Left hindlimb (tissue), 1 donor: ENCODE data around the gene COL18A1.
A peak's percentile ranks its signal among the peaks of the same experiment; 100 is the strongest.

Experiments
- DNase-seq: peaks from one replicate; pipeline ENCODE4 v3.0.0-alpha.2; 2018

COL18A1 gene

DNA sequence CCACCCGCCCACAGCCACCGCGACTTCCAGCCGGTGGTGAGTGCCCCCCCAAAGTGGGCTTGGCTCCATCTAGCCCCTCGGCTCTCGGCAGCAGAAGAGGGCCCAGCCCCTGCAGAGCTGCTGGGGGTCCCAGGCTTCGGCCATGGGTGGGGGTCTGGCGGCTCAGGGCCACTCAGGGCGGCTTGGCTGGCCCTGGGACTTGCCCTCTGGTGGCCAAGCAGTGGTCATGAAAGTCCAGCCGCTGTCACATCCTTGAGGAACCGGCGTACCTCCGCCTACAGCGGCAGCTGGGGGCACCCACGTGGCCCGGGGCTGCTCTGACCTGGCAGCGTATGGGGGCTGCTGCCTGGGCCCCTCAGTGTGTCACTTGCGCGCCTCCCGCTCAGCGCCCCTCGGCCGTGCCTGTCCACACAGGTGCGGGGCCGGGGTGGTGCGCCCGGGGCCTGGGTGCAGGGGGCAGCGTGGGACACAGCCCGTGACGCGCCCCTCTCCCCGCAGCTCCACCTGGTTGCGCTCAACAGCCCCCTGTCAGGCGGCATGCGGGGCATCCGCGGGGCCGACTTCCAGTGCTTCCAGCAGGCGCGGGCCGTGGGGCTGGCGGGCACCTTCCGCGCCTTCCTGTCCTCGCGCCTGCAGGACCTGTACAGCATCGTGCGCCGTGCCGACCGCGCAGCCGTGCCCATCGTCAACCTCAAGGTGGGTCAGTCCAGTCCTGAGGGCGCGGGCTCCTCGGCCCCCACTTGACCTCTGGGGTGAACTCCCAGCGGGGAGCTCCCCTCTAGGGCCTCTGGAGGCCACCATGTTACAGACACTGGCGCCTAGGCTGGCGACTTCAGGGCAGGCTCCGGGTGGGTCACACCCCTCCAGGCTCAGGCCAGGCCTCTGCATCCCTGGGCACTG lies 104.9 kb downstream of the COL18A1 start:
- no peak for DNase-seq

DNA sequence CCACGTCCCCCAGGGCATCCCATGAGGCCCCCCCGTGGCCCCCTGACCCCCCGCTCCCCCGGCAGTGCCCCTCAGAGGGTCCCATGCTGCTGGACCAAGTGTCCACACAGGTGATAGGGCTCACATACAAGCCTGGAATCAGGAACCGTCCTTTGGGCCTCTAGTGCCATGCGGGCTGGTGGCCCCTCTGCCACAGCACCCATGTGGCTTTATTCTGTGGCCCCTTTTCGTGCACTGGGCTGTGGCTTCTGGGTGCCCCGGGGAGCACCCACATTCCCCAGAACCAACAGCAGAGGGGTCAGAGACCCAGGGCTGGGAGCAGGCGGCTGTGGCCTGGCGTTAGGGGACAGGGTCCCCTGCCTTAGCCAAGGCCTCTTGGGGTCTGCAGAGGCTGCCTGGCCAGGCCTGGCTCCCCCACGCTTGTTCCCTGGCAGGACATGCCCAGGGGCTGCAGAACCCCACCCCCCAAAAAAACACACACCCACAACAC lies 105.5 kb downstream of the COL18A1 start:
- no peak for DNase-seq

DNA sequence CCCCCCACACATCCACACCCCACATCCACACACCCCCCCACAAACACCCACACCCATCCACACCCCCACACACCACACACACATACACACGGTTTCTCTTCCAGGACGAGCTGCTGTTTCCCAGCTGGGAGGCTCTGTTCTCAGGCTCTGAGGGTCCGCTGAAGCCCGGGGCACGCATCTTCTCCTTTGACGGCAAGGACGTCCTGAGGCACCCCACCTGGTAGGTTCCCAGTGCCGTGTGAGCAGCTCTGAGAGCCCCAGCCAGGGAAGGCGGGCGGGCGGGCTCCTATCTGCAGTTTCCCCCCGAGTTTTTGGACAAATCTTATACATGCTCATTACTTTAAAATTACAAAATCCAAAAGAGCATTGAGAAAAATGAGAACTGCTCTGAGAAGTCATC lies 106.0 kb downstream of the COL18A1 start:
- DNase-seq = no peak

DNA sequence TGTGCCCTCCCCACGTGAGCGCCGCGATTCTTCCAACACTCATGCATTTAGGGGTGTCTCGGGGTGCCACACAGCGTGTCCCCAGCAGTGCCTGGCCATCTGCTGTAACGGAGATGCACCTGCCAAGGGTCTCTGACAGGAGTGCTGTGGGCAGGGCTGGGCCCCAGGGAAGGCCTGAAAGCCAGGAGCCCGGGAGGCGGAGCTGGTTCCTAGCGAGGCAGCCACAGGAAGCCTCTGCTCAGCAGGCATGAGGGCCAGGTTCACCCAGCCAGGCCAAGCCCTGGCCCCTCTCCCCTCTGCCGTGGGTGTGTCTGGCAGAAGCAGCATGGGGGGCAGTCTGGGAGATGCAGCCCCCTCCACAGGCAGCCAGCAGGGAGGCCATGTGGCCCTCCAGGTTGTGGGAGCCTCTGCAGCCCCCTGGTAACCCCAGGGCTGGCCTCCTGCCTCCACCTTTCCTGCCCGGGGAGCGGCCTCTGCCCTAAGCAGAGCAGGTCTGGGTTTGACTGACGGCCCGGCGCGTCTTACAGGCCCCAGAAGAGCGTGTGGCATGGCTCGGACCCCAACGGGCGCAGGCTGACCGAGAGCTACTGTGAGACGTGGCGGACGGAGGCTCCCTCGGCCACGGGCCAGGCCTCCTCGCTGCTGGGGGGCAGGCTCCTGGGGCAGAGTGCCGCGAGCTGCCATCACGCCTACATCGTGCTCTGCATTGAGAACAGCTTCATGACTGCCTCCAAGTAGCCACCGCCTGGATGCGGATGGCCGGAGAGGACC lies 106.9 kb downstream of the COL18A1 start:
- DNase-seq = no peak

DNA sequence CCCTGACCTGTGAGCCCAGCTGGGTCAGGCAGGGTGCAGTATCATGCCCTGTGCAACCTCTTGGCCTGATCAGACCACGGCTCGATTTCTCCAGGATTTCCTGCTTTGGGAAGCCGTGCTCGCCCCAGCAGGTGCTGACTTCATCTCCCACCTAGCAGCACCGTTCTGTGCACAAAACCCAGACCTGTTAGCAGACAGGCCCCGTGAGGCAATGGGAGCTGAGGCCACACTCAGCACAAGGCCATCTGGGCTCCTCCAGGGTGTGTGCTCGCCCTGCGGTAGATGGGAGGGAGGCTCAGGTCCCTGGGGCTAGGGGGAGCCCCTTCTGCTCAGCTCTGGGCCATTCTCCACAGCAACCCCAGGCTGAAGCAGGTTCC lies 107.6 kb downstream of the COL18A1 start:
- DNase-seq = no peak

DNA sequence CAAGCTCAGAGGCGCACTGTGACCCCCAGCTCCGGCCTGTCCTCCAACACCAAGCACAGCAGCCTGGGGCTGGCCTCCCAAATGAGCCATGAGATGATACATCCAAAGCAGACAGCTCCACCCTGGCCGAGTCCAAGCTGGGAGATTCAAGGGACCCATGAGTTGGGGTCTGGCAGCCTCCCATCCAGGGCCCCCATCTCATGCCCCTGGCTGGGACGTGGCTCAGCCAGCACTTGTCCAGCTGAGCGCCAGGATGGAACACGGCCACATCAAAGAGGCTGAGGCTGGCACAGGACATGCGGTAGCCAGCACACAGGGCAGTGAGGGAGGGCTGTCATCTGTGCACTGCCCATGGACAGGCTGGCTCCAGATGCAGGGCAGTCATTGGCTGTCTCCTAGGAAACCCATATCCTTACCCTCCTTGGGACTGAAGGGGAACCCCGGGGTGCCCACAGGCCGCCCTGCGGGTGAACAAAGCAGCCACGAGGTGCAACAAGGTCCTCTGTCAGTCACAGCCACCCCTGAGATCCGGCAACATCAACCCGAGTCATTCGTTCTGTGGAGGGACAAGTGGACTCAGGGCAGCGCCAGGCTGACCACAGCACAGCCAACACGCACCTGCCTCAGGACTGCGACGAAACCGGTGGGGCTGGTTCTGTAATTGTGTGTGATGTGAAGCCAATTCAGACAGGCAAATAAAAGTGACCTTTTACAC lies 108.2 kb downstream of the COL18A1 start:
- DNase-seq = no peak

DNA sequence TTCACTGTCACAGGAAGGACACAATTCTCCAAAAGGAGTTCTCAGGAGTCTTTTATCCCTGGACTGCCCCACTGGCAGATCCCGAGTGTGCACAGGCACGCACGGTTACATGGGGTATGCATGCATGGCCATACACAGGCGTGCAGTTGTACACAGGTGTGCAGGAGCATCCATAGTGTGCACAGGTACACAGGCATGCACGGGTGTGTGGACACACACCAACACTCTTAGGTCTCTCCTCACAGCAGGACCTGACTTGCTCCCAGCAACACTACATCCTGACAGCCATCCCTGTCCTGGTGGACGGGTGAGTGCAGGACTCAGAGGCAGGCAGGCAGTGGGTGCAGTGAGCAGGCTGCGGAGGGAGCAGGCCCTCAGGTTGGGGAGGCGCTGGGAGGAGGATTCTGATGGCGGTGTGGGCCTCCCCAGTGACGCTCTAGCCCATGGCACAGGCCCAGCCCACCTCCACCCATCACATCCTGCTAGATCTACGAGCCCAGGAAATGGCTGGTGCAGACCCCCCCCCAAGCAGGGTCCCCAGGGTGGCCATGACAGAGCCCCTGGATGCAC lies 108.9 kb downstream of the COL18A1 start:
- no peak for DNase-seq

DNA sequence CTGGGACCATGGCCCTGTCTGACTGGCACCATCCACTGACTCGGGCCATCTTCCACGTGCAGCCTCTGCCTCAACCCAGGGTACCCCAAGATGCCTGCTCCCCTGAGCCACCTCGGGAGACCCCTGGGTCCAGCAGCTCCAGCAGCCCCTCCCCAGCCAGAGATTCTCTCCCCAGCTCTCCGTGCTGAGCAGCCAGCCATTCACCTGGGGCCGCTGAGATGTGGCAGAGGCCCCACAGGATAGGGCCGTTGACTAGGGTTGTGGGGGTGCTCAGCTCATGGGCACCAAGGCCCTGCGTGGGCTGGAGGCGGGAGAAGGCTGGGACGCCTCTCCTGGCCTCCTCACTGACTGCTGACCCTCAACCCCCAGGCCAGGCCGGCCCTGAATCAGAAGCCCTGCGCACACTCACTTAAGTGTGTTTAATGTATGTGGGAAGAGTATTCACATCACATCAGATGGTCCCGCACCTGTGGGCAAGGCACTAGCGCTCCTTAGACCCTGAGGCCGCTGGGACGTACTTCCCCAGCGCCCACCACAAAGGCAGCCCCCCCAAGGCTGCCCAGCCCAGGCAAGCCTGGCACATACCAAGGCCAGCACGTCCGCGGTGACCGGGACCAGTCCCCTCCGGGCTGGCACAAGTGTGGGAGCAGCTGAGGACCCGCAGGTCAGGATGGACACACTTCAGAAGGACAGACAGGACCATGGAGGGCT lies 109.5 kb downstream of the COL18A1 start:
- no peak for DNase-seq

DNA sequence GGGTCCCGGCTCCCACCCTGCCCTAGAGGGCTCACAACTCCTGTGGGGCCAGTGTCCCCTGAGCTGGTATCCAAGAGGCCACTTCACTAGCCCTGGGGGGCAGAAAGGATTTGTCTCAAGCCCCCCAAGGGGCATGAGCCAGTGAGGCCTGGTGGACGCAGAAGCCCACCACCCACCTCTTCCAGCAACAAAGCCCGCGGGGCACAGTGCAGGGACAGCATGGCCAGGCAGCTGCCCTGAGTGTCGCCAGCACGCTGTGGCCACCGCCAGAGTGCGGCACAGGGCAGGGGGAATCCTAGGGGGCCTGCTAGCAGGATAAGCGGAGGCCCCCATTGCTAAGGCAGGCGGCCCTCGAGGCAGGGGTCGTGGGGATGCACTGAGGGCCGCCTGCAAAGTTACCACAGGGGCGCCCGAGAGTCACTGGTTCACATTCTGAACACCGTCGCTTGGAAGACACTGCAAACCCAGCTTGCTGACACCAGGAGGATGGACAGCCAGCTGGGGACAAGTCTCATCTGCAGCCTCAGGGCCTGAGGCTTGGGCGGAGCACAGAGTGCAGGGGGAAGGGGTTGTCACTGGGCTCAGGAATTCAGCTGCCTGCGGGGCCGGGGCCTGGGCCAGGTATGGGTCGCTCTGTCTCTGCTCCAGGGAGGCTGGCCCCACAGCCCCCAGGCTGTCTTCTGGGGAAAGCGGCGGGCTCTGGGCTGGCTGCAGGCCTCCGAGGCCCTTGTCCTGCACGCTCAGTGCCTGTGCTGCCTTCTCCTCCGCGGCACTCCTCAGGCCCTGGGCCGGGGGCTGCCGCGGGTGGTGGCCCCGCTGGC lies 110.5 kb downstream of the COL18A1 start:
- no peak for DNase-seq

DNA sequence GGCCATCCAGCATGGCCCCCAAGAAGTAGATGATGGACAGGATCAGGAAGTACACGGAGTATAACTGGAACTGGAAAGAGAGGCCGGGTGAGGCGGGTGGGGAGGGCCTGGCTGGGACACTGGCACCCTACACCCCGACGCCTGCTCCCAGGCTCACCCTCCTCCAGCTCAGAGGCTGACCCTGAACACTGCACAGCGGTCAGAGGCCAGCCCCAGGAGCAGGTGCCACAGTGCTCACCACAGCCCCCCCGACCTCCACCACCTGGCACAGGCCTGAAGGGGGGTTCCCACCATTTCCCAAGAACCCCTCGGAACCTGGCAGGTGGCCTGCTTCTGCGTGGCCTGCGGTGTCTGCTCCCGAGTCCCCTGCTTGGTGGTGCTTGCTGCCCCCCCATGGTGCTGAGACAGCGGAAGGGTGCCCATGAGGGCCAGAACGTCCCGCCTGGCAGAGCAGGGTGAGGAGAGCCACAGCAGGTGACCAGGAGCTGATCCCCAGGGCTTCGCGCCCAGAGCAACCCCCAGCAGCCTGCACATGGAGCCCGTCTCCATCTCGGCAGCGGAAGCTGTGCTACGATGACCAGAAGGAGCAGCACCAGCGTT lies 111.2 kb downstream of the COL18A1 start:
- no peak for DNase-seq

DNA sequence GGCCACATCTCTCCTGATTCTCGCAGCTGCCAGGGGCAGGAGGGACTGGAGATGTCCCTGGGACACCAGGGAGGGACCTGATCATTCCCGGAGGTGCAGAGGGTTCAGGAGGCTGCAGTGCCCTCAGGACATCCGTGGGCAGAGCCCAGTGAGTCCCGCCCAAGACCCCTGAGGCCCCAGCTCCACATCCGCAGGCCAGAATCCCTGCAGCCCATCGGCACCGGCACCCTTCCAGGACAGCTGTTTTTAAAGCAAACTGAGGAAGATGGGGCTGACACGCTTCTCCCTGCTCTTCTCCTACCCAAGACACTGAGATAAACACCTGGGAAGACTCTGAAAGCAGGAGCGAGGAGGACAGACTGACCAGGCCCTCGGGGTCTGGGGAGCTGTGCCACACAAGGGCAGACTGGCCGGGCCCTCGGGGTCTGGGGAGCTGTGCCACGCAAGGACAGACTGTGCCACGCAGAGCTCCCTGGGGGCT lies 111.7 kb downstream of the COL18A1 start:
- DNase-seq = no peak

DNA sequence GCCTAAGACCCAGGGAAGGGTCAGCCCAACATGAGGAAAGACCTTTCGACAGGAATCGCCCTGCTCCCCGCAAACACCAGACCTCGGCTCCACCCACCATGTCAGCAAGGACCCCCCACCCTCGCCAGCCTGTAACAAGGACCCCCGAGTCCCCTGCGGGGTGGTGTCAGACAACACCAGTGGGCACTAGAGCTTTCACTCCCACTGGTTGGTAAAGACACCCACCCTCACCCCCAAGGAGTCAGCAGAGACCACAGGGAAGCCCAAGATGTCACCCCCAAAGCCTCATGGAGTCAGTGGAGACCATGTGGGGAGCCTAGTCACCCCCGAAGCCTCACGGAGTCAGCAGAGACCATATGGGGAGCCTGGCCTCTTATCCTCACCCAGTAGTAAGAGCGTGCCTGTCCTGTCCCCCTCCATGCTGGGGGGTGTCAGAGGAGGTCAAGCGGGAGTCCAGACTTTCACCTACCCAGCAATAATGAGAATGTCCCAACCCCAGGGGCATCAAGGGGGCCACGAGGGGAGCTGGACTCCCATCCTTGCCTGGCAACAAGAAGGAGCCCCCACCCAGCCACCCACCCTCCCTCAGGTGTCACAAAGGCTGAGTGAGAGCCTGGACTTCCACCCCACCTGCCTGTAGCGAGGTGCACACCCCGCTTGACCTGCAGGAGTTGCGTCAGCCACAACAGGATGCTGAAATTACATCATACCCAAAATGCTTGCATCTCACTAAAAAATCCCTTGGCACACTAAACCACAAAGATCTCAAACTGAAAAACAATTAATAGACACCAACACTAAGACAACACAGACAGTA lies 112.5 kb downstream of the COL18A1 start:
- no peak for DNase-seq

DNA sequence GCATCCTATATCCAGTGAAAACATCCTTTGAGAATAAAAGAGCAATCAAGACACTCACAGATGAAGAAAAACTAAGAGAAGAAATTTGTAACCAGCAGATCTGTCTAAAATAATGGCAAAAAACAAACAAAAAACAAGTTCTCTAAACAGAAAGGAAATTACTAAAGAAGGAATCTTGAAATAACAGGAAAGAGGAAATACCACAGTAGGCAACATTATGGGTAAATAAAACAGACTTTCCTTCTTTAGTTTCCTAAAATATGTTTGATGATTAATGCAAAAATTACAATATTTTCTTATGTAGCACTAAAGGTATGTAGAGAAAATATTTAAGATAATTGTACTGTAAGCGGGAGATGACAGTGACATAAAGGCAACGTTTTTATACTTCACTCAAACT lies 113.8 kb downstream of the COL18A1 start:
- DNase-seq = no peak

DNA sequence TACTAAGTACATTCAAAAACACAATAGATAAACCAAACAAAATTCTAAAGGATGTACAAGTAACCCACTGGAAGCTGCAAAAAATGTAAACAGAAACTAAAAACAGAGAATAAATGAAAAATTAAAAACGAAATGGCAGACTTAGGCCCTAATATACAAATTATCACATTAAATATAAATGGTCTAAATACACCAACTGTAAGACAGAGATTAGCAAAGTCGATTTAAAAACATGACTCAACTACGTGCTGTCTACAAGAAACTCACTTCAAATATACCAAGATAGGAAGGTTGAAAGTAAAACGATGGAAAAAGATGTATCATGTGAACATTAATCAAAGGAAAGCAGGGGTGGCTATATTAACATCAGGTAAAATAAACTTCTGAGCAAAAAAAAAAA lies 114.2 kb downstream of the COL18A1 start:
- no peak for DNase-seq

DNA sequence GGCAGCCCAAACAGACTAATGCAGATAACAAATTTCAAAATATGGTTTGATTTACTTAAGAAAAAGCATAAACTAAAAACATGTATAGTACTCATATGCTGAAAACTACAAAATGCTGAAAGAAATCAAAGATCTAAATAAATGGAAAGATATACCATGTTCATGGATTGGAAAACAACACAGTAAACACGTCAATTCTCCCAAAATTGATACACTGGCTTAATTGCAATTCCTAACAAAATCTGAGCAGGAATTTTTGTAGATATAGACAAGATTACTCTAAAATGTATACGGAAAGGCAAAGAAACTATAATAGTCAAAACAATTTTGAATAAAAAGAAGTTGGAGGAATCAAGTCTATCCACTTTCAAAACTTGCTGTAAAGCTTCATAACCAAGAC lies 116.3 kb downstream of the COL18A1 start:
- no peak for DNase-seq

DNA sequence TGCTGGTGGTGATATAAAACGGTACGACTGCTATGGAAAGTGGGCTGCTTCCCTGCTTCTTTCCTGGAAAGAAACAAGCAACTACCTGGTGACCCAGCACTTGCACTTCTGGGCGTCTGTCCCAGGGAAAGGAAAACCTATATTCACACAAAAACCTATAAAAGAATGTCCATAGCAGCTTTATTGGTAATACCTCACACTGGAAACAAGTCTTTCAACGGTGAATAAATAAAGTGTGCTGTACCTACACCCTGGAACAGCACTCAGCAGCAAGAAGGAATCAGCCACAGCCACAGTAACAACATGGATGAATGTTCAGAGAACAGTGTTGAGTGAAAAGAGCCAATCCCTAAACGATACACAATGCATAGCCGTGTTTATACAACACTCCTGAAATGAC lies 117.4 kb downstream of the COL18A1 start:
- no peak for DNase-seq

DNA sequence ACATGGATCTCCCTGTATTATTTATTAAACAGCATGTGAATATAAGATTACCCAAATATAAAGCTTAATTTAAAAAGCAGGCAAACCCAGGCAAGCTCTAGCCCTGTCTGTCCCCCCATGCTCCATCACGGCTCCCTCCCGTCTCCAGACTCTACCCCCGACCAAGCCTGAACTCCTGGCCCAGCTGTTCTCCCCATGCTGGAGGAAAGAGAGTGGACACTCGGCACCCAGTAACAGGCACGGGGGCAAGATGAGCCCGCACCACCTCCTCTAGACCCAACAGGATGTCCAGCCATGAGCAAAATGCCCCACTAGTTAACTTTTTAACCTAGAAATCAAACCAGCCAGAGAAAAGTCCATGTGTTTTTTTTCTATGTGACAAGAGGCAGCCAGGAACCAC lies 118.0 kb downstream of the COL18A1 start:
- DNase-seq = peak; percentile 14

DNA sequence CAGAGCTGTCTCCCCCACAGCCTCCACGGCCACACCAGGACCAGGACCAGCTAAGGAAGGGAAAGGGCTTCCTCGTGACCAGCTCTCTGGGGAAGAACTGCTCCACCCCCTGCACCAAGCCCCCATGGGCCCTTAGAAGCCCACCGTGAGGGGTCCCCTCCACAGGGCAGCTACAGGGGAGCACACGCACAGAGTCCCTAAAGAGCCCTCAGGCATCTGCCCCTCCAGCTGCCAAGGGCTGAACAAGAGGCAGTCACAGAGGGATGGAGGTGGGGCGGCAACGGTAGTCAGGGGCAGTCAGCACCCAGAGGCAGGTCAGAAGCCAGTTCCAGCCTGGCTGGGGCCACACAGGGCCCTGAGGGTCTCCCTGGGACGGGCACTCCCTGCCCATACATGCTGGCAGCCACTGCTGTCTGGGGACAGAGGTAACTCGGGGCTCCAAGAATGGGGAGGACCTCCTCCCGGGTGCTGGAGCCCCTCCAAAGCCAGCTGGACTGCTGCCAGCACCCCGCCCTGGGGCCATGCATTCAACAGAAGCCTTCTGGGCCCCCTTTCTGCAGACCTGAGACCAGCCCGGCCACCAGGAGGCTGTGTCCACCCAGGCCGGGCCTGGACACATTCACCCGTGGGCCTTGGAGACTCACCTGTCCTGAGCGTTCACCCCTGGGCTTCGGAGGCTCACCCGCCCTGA lies 118.6 kb downstream of the COL18A1 start:
- DNase-seq = peak; percentile 14

DNA sequence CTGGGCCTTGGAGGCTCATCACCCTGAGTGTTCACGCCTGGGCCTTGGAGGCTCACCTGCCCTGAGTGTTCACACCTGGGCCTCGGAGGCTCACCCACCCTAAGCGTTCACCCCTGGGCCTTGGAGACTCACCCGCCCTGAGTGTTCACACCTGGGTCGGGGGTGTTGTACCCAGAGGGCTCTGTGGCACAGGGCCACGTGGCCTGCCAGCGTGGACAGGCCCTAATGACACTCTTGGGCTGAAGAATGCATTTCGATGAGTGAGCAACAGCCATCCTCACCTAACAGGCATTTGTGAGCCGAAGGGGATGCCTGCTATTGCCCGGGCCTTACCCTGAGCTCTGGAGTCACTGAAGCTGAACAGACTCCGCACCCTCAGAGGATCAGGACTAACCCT lies 119.8 kb downstream of the COL18A1 start:
- DNase-seq = no peak
